Measurements from ENCODE around the gene DGAT2.

Gene DGAT2

DNA sequence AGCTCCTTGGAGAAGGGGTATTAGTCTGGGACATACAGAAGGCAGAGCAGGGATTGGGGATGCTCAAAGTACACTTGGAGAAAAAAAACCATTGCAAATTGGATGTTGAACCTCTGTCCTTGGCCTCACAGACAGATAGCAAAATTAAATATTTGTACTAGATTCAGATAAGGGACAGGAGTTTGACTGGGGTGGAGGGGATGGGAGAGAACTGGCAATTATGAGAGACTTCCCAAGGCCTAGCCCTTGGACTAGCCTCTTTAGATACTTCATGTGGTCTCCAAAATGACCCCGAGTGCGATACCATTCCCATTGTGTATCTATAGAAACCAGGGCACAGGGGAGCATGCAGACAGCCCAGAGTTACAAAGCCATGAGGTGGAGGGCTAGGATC, 15.5 kb downstream of the DGAT2 start:
- Histone ChIP-seq H3K4me1 (ENCODE audit: control insufficient read depth in 1 of 2, insufficient read depth in 2 of 2, low read length in 2 of 2) (peaks cover 0 to 2% of the 10 kb centered on the region in 2 experiments), H3K4ac (ENCODE audit: low read depth, low read length) (no peak overlapping the region), H4K91ac (ENCODE audit: low read depth, low read length) (no peak overlapping the region), H3K27me3 (ENCODE audit: insufficient read depth, low read length) (no peaks in the 10 kb centered on the region), H3K23ac (ENCODE audit: low read length) (no peak overlapping the region), H3K4me2 (ENCODE audit: low read length) (no peak overlapping the region), H2BK12ac (ENCODE audit: low read length) (no peak overlapping the region), H2BK5ac (ENCODE audit: low read depth, low read length, poor library complexity) (no peak overlapping the region), H3K14ac (ENCODE audit: low read length) (no peak overlapping the region), H3K9ac (ENCODE audit: low read length) (no peak overlapping the region), H2AFZ (ENCODE audit: insufficient read depth, low read length, poor library complexity) (no peak overlapping the region), H3K36me3 (ENCODE audit: control insufficient read depth in 1 of 2, insufficient read depth in 2 of 2, low read length in 2 of 2) (no peaks in the 10 kb centered on the region), H3K79me2 (ENCODE audit: control insufficient read depth, insufficient read depth, low read length, poor library complexity) (no peaks in the 10 kb centered on the region), H4K8ac (ENCODE audit: low read depth, low read length) (no peak overlapping the region), H2AK5ac (ENCODE audit: low read length) (no peak overlapping the region), H2BK120ac (ENCODE audit: insufficient read depth, low read length, poor library complexity) (no peak overlapping the region), H3K27ac (ENCODE audit: low read depth, low read length) (no peak overlapping the region), H3K18ac (ENCODE audit: low read length) (no peak overlapping the region), H3K79me1 (ENCODE audit: low read length) (no peaks in the 10 kb centered on the region), H3K9me3 (ENCODE audit: insufficient read depth, low read depth, low read length) (no peaks in the 10 kb centered on the region), H4K12ac (ENCODE audit: low read depth, low read length) (no peak overlapping the region), H3K4me3 (ENCODE audit: low read depth, low read length) (no peak overlapping the region)
- WGBS (ENCODE audit: extremely low coverage, insufficient coverage, insufficient read length): no CpG with 5 or more reads among the region's 2 CpGs
- no peak for DNase-seq

GRCh38 chr11:75784506-75784905, 15.9 kb downstream of the DGAT2 start:
- Histone ChIP-seq H3K9me3 (ENCODE audit: insufficient read depth, low read depth, low read length) (no peaks in the 10 kb centered on the region), H2AK5ac (ENCODE audit: low read length) (no peak overlapping the region), H3K14ac (ENCODE audit: low read length) (no peak overlapping the region), H3K18ac (ENCODE audit: low read length) (no peak overlapping the region), H3K4me2 (ENCODE audit: low read length) (no peak overlapping the region), H3K79me1 (ENCODE audit: low read length) (no peaks in the 10 kb centered on the region), H2BK12ac (ENCODE audit: low read length) (no peak overlapping the region), H3K4me1 (ENCODE audit: control insufficient read depth in 1 of 2, insufficient read depth in 2 of 2, low read length in 2 of 2) (peaks cover 0 to 2% of the 10 kb centered on the region in 2 experiments), H2BK5ac (ENCODE audit: low read depth, low read length, poor library complexity) (no peak overlapping the region), H4K12ac (ENCODE audit: low read depth, low read length) (no peak overlapping the region), H4K91ac (ENCODE audit: low read depth, low read length) (no peak overlapping the region), H3K4ac (ENCODE audit: low read depth, low read length) (no peak overlapping the region), H3K27me3 (ENCODE audit: insufficient read depth, low read length) (no peaks in the 10 kb centered on the region), H3K9ac (ENCODE audit: low read length) (no peak overlapping the region), H2BK120ac (ENCODE audit: insufficient read depth, low read length, poor library complexity) (no peak overlapping the region), H3K23ac (ENCODE audit: low read length) (no peak overlapping the region), H2AFZ (ENCODE audit: insufficient read depth, low read length, poor library complexity) (no peak overlapping the region), H3K4me3 (ENCODE audit: low read depth, low read length) (no peak overlapping the region), H3K27ac (ENCODE audit: low read depth, low read length) (no peak overlapping the region), H4K8ac (ENCODE audit: low read depth, low read length) (no peak overlapping the region), H3K79me2 (ENCODE audit: control insufficient read depth, insufficient read depth, low read length, poor library complexity) (no peaks in the 10 kb centered on the region), H3K36me3 (ENCODE audit: control insufficient read depth in 1 of 2, insufficient read depth in 2 of 2, low read length in 2 of 2) (no peaks in the 10 kb centered on the region)
- no peak for DNase-seq
- WGBS (ENCODE audit: extremely low coverage, insufficient coverage, insufficient read length): no CpG with 5 or more reads among the region's 1 CpG

GRCh38 chr11:75785187-75785586, 16.6 kb downstream of the DGAT2 start:
- Histone ChIP-seq H3K4me1 (ENCODE audit: control insufficient read depth in 1 of 2, insufficient read depth in 2 of 2, low read length in 2 of 2) (peaks cover 0 to 2% of the 10 kb centered on the region in 2 experiments), H3K18ac (ENCODE audit: low read length) (no peak overlapping the region), H2AFZ (ENCODE audit: insufficient read depth, low read length, poor library complexity) (no peak overlapping the region), H3K4ac (ENCODE audit: low read depth, low read length) (no peak overlapping the region), H2BK5ac (ENCODE audit: low read depth, low read length, poor library complexity) (no peak overlapping the region), H2BK120ac (ENCODE audit: insufficient read depth, low read length, poor library complexity) (no peak overlapping the region), H3K79me1 (ENCODE audit: low read length) (no peaks in the 10 kb centered on the region), H4K8ac (ENCODE audit: low read depth, low read length) (no peak overlapping the region), H3K36me3 (ENCODE audit: control insufficient read depth in 1 of 2, insufficient read depth in 2 of 2, low read length in 2 of 2) (no peaks in the 10 kb centered on the region), H2BK12ac (ENCODE audit: low read length) (no peak overlapping the region), H4K91ac (ENCODE audit: low read depth, low read length) (no peak overlapping the region), H3K23ac (ENCODE audit: low read length) (no peak overlapping the region), H3K79me2 (ENCODE audit: control insufficient read depth, insufficient read depth, low read length, poor library complexity) (no peaks in the 10 kb centered on the region), H3K27ac (ENCODE audit: low read depth, low read length) (no peak overlapping the region), H3K4me2 (ENCODE audit: low read length) (no peak overlapping the region), H3K27me3 (ENCODE audit: insufficient read depth, low read length) (no peaks in the 10 kb centered on the region), H2AK5ac (ENCODE audit: low read length) (no peak overlapping the region), H3K9ac (ENCODE audit: low read length) (no peak overlapping the region), H3K4me3 (ENCODE audit: low read depth, low read length) (no peak overlapping the region), H3K9me3 (ENCODE audit: insufficient read depth, low read depth, low read length) (no peaks in the 10 kb centered on the region), H4K12ac (ENCODE audit: low read depth, low read length) (no peak overlapping the region), H3K14ac (ENCODE audit: low read length) (no peak overlapping the region)
- DNase-seq: no peak
- WGBS (ENCODE audit: extremely low coverage, insufficient coverage, insufficient read length): no CpG with 5 or more reads among the region's 4 CpGs

GRCh38 chr11:75786101-75786736, 17.6 kb downstream of the DGAT2 start:
- no peak overlapping the region for H2BK5ac ChIP-seq (ENCODE audit: low read depth, low read length, poor library complexity)
- H3K23ac ChIP-seq (ENCODE audit: low read length): no peak overlapping the region
- H3K4ac ChIP-seq (ENCODE audit: low read depth, low read length): no peak overlapping the region
- H3K9me3 ChIP-seq (ENCODE audit: insufficient read depth, low read depth, low read length): no peaks in the 10 kb centered on the region
- no peak overlapping the region for H4K91ac ChIP-seq (ENCODE audit: low read depth, low read length)
- H3K4me3 ChIP-seq (ENCODE audit: low read depth, low read length): no peak overlapping the region
- no peak overlapping the region for H3K18ac ChIP-seq (ENCODE audit: low read length)
- no peak for DNase-seq
- no peak overlapping the region for H3K4me2 ChIP-seq (ENCODE audit: low read length)
- no peak overlapping the region for H4K8ac ChIP-seq (ENCODE audit: low read depth, low read length)
- no peak overlapping the region for H2BK12ac ChIP-seq (ENCODE audit: low read length)
- no peak overlapping the region for H3K9ac ChIP-seq (ENCODE audit: low read length)
- H3K79me1 ChIP-seq (ENCODE audit: low read length): no peaks in the 10 kb centered on the region
- H2AK5ac ChIP-seq (ENCODE audit: low read length): no peak overlapping the region
- H3K36me3 ChIP-seq (ENCODE audit: control insufficient read depth in 1 of 2, insufficient read depth in 2 of 2, low read length in 2 of 2): no peaks in the 10 kb centered on the region
- WGBS (ENCODE audit: extremely low coverage, insufficient coverage, insufficient read length): no CpG with 5 or more reads among the region's 8 CpGs
- H3K27me3 ChIP-seq (ENCODE audit: insufficient read depth, low read length): no peaks in the 10 kb centered on the region
- H4K12ac ChIP-seq (ENCODE audit: low read depth, low read length): no peak overlapping the region
- no peak overlapping the region for H3K14ac ChIP-seq (ENCODE audit: low read length)
- no peak overlapping the region for H2AFZ ChIP-seq (ENCODE audit: insufficient read depth, low read length, poor library complexity)
- H3K4me1 ChIP-seq (ENCODE audit: control insufficient read depth in 1 of 2, insufficient read depth in 2 of 2, low read length in 2 of 2): no peaks in the 10 kb centered on the region
- H3K79me2 ChIP-seq (ENCODE audit: control insufficient read depth, insufficient read depth, low read length, poor library complexity): no peaks in the 10 kb centered on the region
- H2BK120ac ChIP-seq (ENCODE audit: insufficient read depth, low read length, poor library complexity): no peak overlapping the region
- no peak overlapping the region for H3K27ac ChIP-seq (ENCODE audit: low read depth, low read length)
